Activated CD8-positive, alpha-beta memory T cell treated with anti-CD3 and anti-CD28 coated beads, Interleukin-2, amount 50 U/mL, for 24 hours (primary cell): Measurements from ENCODE around the gene SPG7.
"Not testable (repeated sequence)": the region's sequence is repeated elsewhere in the genome, so short reads cannot be mapped to it uniquely, and the experiment has no call there.

Source experiments
- DNase-seq: peaks from one replicate; pipeline ENCODE4 v3.0.0-alpha.2; 2020; ENCODE audit errors: extremely low read depth

Gene SPG7

GRCh38 chr16:89581045-89581695 is 73.0 kb downstream of the SPG7 start:
- DNase-seq: no peak

- DNase-seq: no peak
Measured at GRCh38 chr16:89581861-89582563, 73.8 kb downstream of the SPG7 start.

- no peak for DNase-seq
Measured at GRCh38 chr16:89582614-89583196, 74.5 kb downstream of the SPG7 start.

GRCh38 chr16:89583197-89583894 is 75.1 kb downstream of the SPG7 start:
- DNase-seq: no peak

GRCh38 chr16:89583895-89584644 is 75.9 kb downstream of the SPG7 start:
- no peak for DNase-seq

GRCh38 chr16:89584768-89585549 is 76.8 kb downstream of the SPG7 start:
- DNase-seq: no peak

- no peak for DNase-seq
Measured at GRCh38 chr16:89586218-89586617, 78.0 kb downstream of the SPG7 start.

GRCh38 chr16:89586853-89587252 is 78.7 kb downstream of the SPG7 start:
- DNase-seq: no peak

- DNase-seq: not testable (repeated sequence)
Measured at GRCh38 chr16:89587676-89588075, 79.5 kb downstream of the SPG7 start.

GRCh38 chr16:89588413-89589109 is 80.4 kb downstream of the SPG7 start:
- no peak for DNase-seq

GRCh38 chr16:89589241-89589926 is 81.2 kb downstream of the SPG7 start:
- DNase-seq: no peak

GRCh38 chr16:89593841-89594240 is 85.6 kb downstream of the SPG7 start:
- DNase-seq: no peak

GRCh38 chr16:89595330-89596060 is 87.3 kb downstream of the SPG7 start:
- DNase-seq: no peak

GRCh38 chr16:89596061-89596689 is 88.0 kb downstream of the SPG7 start:
- DNase-seq: no peak

GRCh38 chr16:89596957-89597649 is 88.9 kb downstream of the SPG7 start:
- DNase-seq: no peak

GRCh38 chr16:89598199-89598598 is 90.0 kb downstream of the SPG7 start:
- DNase-seq: no peak

- DNase-seq: no peak
Measured at GRCh38 chr16:89599451-89599858, 91.3 kb downstream of the SPG7 start.

- DNase-seq: no peak
Measured at GRCh38 chr16:89599902-89600301, 91.7 kb downstream of the SPG7 start.
